Neural crest cell (in vitro differentiated cells): Measurements from ENCODE around the gene GSTA4. TPM values are rescaled to one million over a fixed set of nuclear protein-coding genes. Genes with fewer than 3 reads are reported as not detected.

Source experiments
- DNase-seq: peaks from one replicate; pipeline ENCODE4 v3.0.0; 2021; ENCODE audit warnings: low read depth, mixed read lengths, low spot score
- H3K27ac Mint-ChIP-seq: one replicate; pipeline ENCODE4 v1.8.0; 2021; ENCODE audit warnings: mild to moderate bottlenecking, mixed read lengths; ENCODE audit not compliant: unreplicated experiment
- H3K27me3 Mint-ChIP-seq: 2 replicates; pipeline ENCODE4 v1.8.0; 2021; ENCODE audit warnings: low read depth, mild to moderate bottlenecking, mixed read lengths
- H3K36me3 Mint-ChIP-seq: 2 replicates; pipeline ENCODE4 v1.8.0; 2021; ENCODE audit warnings: low read depth, mild to moderate bottlenecking, mixed read lengths
- H3K4me1 Mint-ChIP-seq: 2 replicates; pipeline ENCODE4 v1.8.0; 2021; ENCODE audit warnings: mixed read lengths
- H3K4me3 Mint-ChIP-seq: one replicate; pipeline ENCODE4 v1.8.0; 2021; ENCODE audit warnings: mild to moderate bottlenecking, mixed read lengths
- H3K9me3 Mint-ChIP-seq: 2 replicates; pipeline ENCODE4 v1.8.0; 2021; ENCODE audit warnings: mixed read lengths
- total RNA-seq: library from RNA; stranded (reverse); gene quantifications from 2 replicates; pipeline ENCODE4 v1.2.1, GENCODE V29; 2021
- TF ChIP-seq, protein P1 (sequence below): fragments of 200-600 bp; sonication (generic); conservative IDR thresholded peaks from 2 replicates; pipeline ENCODE4 v1.5.0; 2021; ENCODE audit warnings: antibody characterized with exemption, mild to moderate bottlenecking

The GSTA4 gene
- total RNA-seq, 1 donor from 2014 or later = 70.7 TPM

DNA sequence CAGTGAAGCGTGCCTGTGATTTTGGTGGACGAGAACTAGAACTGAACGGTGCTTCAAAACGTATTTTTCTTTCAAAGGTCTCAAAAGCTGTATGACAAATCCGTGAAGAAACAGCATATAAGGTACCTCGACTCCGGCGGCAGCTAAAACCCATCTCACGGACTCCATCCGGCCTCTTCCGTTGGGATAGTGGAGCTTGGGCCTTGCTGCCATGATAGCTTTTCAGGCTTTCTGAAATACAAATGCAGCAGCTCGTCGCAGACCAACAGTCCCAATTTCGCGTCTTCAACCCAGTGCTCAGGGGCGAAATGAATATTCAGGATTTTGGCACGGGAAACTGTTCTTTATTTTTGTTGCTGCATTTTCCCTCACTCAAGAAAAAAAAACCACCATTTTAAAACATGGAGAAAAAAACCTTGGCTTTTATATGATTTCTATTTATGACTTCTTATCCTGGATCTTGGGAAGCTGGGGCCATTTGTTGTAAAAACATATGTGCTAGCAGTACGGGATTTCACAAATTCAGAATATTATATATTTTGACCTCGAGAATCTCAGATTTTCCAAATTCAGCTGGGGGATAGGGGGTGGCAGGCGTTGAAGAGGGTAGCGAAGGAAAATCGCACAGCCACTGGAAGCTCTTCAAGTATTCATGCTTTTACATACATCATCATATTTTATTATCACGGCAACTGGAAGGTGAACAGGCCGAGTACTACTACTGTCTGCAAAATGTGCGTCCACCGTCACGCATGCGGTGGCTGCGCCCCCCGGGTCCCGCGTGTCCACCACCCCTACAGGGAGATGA is 849 bp downstream of the GSTA4 start:
- Mint-ChIP-seq H3K9me3 (peaks cover 4% of the 10 kb centered on the region), H3K36me3 (peaks cover 20% of the 10 kb centered on the region), H3K4me1 (peaks cover 41% of the 10 kb centered on the region), H3K27ac (peak overlapping the region; percentile 99), H3K4me3 (peak overlapping the region; percentile 98), H3K27me3 (peaks cover 13% of the 10 kb centered on the region)
- DNase-seq = peak; percentile 20
- TF ChIP-seq, protein P1, sequence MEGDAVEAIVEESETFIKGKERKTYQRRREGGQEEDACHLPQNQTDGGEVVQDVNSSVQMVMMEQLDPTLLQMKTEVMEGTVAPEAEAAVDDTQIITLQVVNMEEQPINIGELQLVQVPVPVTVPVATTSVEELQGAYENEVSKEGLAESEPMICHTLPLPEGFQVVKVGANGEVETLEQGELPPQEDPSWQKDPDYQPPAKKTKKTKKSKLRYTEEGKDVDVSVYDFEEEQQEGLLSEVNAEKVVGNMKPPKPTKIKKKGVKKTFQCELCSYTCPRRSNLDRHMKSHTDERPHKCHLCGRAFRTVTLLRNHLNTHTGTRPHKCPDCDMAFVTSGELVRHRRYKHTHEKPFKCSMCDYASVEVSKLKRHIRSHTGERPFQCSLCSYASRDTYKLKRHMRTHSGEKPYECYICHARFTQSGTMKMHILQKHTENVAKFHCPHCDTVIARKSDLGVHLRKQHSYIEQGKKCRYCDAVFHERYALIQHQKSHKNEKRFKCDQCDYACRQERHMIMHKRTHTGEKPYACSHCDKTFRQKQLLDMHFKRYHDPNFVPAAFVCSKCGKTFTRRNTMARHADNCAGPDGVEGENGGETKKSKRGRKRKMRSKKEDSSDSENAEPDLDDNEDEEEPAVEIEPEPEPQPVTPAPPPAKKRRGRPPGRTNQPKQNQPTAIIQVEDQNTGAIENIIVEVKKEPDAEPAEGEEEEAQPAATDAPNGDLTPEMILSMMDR = no peak

DNA sequence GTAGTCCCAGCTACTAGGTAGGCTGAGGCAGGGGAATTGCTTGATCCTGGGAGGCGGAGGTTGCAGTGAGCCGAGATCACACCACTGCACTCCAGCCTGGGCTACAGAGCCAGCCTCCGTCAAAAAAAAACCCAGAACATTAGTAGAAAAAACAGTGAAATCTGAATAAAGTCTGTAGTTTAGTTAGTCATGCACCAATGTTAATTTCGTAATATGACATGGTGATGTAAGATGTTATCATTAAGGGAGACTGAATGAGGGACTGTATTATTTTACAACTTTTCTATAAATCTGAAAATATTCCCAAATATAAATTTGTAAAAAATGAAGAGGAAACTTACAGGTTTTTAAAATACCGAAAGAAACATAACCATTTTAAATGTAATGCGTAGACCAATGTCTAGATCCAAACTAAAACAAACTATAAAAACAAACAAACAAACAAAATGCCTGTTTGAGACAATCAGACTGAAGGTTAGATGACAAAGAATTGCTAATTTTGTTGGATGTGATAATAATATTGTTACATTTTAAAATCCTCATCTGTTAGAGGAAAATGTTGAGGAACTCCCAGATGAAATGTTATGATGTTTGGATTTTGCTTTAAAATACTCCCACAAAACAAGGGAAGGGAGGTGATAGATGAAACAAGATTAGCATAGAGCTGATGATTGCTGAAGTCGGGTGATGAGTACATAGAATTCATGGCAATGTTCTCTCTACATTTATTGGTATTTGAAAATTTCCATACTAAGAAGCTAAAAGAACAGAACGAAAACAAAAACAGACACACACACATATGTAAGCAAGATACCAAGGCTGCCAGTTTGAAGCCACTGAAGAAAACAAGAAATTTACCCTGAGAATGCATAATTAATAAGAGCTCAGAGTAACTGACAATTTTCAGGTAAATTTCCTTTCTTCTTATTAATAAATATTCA is 1.8 kb downstream of the GSTA4 start:
- DNase-seq = no peak
- peak overlapping the region; percentile 99 for H3K27ac Mint-ChIP-seq
- H3K4me1 Mint-ChIP-seq = peaks cover 41% of the 10 kb centered on the region
- peaks cover 26% of the 10 kb centered on the region for H3K36me3 Mint-ChIP-seq
- H3K27me3 Mint-ChIP-seq = peaks cover 13% of the 10 kb centered on the region
- peaks cover 4% of the 10 kb centered on the region for H3K9me3 Mint-ChIP-seq
- TF ChIP-seq, protein P1 = no peak
- H3K4me3 Mint-ChIP-seq = peak overlapping the region; percentile 98

DNA sequence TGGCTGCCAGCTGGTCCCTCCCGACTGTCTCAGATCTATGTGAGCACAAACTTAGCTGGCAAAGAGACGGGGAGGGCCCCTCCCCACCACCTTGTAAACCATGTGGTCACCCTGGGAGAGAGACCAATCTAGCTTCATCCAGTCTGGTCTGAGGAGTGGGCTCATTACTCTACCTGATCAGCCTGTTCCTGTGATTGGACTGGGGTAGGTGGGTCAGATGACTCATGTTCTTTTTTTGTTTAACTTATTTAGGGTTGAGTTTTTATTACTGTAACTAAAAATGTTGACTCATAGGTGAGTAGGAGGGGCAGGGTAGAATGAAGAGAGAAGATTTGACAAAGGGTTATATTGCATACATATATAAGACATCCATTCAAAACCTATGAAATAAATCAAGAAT is 4.7 kb downstream of the GSTA4 start:
- Mint-ChIP-seq H3K4me1 (peaks cover 33% of the 10 kb centered on the region), H3K4me3 (peak overlapping the region; percentile 56), H3K9me3 (peaks cover under 1% of the 10 kb centered on the region), H3K27ac (no peak overlapping the region), H3K27me3 (peaks cover 9% of the 10 kb centered on the region), H3K36me3 (peaks cover 34% of the 10 kb centered on the region)
- TF ChIP-seq, protein P1 = no peak
- no peak for DNase-seq

DNA sequence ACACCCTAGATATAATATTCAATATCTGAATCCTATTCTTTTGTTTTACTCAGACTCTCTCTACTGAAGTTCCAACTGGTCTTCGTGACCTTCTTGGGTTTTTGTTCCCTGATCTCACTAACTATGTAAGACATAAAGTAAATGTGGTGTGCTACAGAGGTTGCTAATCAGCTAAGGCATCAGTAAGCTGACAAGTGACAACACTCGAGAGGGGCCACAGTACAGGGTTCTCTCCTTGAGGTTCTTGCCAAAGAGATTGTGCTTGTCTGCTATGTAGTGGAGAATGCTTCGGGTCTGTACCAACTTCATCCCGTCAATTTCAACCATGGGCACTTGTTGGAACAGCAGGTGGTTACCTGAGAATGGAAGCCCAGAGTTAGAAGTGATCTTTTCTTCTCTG is 9.9 kb downstream of the GSTA4 start:
- Mint-ChIP-seq H3K27me3 (no peaks in the 10 kb centered on the region), H3K27ac (no peak overlapping the region), H3K9me3 (no peaks in the 10 kb centered on the region), H3K36me3 (peaks cover 43% of the 10 kb centered on the region), H3K4me3 (no peak overlapping the region), H3K4me1 (peaks cover under 1% of the 10 kb centered on the region)
- DNase-seq = no peak
- TF ChIP-seq, protein P1 = no peak

DNA sequence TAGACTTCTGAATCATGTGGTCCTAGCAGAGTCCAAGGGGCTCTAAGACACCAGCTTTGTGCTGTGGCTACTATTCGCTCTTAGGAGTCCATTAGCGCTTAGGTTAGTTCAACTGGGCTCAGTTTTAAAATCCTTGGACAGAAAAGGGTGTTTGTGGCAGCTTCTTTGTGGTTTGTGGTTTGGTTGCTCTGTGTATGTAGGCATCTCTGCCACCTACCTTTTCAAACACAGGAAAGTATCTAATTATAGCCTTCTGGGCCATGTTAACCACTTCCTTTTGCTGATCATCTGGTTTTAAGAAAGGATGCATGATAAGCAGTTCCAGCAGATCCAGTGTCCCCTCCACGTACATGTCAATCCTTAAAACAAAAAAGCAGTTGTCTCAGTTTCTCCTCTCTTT is 10.8 kb downstream of the GSTA4 start:
- Mint-ChIP-seq H3K4me1 (no peaks in the 10 kb centered on the region), H3K9me3 (no peaks in the 10 kb centered on the region), H3K4me3 (no peak overlapping the region), H3K36me3 (peaks cover 36% of the 10 kb centered on the region), H3K27ac (no peak overlapping the region), H3K27me3 (no peaks in the 10 kb centered on the region)
- no peak for DNase-seq
- TF ChIP-seq, protein P1 = no peak
